Activated CD8-positive, alpha-beta memory T cell treated with anti-CD3 and anti-CD28 coated beads, Interleukin-2, amount 50 U/mL, for 24 hours (primary cell): ENCODE measurements around the gene HDAC4.
"Not testable (repeated sequence)": the region's sequence is repeated elsewhere in the genome, so short reads cannot be mapped to it uniquely, and the experiment has no call there.

Source experiments
- DNase-seq: peaks from one replicate; pipeline ENCODE4 v3.0.0-alpha.2; 2020; ENCODE audit errors: extremely low read depth

The HDAC4 gene

DNA sequence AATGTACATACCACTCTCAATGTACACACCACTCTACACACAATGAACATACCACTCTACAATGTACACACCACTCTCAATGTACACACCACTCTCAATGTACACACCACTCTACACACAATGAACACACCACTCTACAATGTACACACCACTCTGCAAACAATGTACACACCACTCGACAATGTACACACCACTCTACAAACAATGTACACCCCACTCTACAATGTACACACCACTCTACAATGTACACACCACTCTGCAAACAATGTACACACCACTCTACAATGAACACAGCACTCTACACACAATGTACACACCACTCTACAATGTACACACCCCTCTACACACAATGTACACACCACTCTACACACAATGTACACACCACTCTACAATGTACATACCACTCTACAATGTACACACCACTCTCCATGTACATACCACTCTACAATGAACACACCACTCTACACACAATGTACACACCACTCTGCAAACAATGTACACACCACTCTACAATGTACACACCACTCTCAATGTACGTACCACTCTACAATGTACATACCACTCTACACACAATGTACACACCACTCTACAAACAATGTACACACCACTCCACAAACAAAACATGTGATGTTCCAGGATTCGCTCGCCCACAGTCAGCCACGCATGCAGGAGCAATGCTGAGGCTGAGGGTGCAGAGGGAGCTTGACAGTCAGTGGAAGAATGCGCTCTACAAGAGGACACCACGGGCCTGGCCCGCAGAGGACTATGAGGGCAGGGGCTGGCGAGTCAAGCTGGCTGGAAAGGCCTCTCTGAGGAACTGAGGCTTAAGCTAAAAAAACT lies 118.2 kb downstream of the HDAC4 start:
- no peak for DNase-seq

GRCh38 chr2:239280296-239281017 lies 120.4 kb downstream of the HDAC4 start:
- DNase-seq: not testable (repeated sequence)

DNA sequence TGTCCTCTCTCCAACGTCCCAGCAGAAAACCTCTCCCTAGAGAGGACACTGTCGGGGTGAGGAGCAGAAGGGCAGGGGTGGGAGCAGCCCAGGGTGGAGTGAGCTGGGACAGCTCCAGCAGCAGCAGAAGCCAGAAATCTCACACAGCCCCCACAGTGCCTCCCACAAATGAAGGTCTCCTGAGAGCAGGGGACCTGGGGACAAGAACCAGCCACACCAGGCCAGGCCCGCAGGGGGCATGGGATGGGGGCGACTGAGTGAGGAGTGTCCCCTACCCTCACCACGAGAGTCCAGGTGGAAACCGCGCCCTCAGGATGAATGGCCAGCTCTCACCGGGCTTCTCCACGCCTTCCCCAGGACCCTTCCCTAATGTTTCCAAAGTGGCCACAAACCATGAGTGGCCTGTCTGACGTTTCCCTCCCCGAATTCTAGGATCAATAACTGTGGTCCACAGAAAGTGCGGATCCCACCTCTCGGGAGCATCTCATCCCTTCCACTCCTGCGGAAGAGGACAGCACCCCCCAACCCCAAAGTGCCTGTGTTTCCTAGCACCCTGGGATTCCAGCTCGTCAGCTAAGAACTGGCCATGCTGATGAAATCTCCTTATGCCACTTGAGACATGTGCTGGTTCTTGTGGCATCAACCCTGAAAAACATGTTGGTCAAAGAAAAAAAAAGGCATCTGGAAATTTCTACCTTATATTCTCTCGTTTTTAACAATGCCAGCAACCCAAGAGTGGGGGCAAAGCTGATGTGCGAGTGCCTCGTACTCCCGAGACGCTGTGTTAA lies 121.1 kb downstream of the HDAC4 start:
- no peak for DNase-seq

DNA sequence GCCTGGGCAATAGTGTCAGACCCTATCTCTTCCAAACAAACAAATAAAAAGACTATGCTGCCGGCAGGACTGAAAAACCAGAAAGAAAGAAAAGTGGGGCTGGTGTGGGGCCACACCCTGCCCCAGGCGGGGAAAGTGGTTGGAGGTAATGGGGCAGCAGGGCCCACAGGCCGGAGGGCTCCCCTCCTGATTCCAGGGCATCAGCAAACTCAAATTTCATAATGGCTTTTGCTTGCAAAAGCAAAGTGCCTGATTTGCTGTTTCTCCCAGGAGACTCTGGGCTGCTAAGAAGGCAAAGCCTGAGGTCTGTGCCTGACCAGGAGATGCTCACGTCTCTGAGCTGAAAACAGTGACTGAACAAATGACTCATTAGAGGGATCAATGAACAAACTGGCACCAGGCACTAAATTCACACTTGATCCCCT lies 121.9 kb downstream of the HDAC4 start:
- no peak for DNase-seq

DNA sequence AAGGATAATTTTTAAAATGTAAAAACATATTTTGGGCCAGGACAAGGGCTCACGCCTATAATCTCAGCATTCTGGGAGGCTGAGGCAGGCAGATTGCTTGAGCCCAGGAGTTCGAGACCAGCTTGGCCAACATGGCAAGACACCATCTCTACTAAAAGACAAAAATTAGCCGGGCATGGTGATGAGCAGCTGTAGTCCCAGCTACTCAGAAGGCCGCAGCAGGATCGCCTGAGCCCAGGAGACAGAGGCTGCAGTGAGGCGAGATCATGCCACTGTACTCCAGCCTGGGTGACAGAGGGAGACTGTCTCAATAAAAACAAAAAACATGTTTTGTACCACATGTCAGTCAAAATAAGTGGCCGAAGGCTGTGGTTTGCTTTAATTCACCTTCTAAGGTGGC lies 122.5 kb downstream of the HDAC4 start:
- DNase-seq: no peak

DNA sequence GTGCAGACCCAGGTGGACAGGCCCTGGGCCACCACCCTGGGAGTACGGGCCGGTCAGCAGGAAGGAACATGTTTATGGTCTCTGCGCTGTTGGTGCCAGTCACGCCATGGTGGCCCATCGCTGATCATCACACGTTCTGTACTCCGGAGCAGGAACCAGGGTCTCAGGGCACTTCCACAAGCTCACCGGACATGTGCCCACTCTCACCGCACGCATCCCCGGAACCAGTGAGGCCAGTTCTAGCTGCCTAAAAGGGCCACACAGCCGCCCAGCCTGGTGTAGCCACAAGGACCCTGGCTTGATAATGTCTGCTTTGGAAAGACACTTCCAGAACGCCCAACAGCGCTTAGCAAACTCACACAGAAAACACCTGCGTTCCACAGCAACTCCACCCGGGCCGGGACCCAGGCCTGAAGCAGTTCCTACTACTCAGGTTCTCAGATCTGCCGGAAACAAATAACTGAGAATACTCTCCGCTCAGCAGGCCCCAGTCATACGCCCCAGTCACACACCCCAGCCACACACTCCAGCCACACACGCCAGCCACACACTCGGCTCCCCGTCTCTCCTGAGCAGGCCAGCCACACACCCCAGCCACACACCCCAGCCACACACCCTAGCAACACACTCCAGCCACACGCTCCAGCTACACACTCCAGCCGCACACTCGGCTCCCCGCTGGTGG lies 123.3 kb downstream of the HDAC4 start:
- no peak for DNase-seq

DNA sequence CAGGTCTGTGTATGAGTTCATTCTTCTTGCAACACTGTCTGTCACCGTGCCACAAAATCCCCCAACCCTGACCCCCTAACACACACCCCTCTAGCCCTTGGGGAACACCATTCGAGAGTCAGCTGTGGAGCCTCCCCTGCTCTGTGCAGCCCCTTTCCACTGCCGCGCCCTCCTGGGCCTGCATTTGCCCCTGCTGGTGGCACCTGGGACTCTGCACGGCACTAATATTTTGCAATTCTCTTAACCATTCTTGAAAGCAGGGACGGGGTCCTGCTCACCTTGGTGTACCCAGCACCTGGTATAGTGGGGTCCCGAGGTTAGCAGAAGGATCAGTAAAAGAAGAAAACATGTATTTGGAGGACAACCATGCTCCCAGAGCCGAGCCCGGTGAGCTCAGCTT lies 124.0 kb downstream of the HDAC4 start:
- no peak for DNase-seq

GRCh38 chr2:239275847-239276831 lies 124.7 kb downstream of the HDAC4 start:
- DNase-seq: no peak

GRCh38 chr2:239275044-239275685 lies 125.7 kb downstream of the HDAC4 start:
- peak; percentile 51 for DNase-seq

GRCh38 chr2:239274391-239275043 lies 126.3 kb downstream of the HDAC4 start:
- no peak for DNase-seq

DNA sequence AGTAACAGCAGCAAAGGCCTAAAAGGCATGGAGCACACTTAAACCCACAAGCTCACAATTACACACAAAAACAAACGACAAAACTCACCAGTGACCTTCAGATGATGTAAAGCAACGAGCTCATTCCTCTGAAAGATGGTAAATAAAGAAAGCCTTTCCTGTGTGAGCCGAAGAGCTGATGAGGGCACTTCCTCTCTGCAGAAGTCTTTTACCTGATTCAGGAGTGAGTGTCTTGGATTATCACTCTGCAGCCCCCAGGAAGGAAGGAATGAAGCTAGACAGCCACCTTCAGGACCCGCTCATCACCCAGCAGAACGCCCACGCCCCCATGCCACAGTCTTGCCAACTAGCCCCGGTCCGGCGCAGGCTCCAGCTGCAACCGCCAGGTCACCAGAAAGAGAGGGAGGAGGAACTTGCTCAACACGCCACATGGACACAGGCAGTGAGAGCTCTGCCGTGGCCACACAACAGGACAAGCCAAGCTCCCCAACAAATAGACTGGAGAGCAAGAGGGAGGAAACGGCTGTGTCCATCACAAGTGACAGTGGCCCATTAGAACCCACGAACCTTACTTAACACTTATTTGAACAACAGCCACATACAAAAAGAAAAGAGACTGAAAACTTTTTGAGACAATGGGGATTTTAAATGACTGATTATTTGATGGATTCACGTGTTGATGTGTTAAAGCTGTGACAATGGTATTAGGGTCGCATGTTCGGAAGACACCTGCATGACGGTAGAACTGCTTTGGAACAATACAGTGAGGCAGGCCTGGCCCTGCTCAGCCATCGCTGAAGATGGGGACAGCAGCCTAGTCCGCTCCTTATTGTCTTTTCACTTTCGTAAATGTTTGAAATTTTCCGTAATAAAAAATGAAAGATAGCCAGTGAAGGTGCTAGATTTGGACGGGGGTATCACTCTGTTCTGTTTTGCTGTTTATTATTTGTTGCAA lies 127.3 kb downstream of the HDAC4 start:
- DNase-seq: no peak

GRCh38 chr2:239272626-239273025 lies 128.2 kb downstream of the HDAC4 start:
- no peak for DNase-seq

- DNase-seq: no peak
Measured at GRCh38 chr2:239271882-239272281, 128.9 kb downstream of the HDAC4 start.

DNA sequence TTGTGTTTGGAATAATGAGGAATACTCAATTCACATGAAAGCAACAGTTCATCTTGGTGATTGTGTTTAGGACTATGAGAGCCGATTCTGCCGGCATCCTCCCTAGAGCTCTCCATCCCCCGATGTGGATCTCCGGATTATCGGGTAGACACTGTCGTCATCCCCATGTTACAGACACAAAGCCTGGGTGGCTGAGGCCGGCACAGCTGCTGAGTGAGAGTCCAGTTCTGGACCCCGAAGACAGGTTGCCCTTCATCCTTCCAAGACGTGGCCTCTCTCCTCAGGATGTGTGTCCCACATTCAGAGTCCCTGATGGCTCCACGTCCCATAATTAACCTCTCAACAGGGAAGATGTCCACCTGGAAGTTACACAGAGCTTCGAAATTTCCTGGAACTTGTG lies 129.3 kb downstream of the HDAC4 start:
- DNase-seq: no peak

- DNase-seq: no peak
Measured at GRCh38 chr2:239269916-239270315, 130.9 kb downstream of the HDAC4 start.

DNA sequence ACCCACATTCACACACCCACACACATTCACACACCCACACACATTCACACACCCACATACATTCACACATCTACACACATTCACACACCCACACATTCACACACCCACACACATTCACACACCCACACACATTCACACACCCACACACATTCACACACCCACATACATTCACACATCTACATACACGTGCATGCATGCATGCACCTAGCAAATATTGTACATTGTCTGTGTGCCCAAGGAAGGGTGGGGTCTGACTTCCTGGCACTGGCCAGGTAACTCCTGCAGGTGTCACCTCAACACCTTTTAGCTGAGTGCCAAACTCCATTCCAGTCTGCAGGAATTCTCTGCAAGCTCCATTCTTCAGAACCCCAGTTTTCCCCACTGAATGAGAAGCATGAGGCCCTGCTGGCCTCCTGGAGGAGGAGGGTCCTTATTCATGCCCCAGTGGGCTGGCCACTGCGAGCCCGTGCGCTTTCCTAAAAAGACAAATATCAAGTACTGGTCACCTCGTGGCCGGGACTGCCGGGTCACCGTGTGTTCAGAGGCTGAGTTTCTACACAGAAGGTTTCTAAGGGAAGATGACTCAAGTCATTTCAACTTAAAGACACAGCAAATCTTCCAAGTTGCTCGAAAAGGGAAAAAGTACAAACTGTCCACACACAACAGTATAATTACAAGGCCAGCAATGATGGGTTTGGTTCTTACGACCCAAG lies 131.5 kb downstream of the HDAC4 start:
- DNase-seq: no peak

DNA sequence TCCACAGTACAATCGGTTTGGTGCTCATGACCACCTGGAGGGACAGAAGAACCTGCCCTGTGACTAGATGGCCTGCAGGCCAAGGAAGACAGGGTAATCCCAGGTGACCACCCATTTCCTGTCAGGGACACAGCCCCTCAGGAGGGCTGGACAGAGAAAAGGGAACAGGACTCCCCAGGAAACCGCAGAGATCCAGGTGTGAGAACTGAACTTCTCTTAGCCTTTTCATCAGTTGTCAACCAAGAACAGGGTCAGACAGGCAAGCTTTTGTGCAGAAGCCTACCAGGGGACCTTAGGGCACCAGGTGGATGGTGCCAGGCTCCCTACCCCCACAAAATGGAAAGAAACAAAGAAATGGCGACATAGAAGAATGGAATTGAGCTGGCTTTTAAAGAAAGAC lies 132.3 kb downstream of the HDAC4 start:
- DNase-seq: no peak

- DNase-seq: no peak
Measured at GRCh38 chr2:239268082-239268481, 132.7 kb downstream of the HDAC4 start.
